ENCODE data around the gene AQP3.
"Not testable (repeated sequence)": the region's sequence is repeated elsewhere in the genome, so short reads cannot be mapped to it uniquely, and the experiment has no call there.

Gene AQP3

GRCh38 chr9:33446946-33447798, at the start of gene AQP3:
AQP3 (minus strand) TSS chr9:33447593; CDS start chr9:33447530, 63 bp downstream.
- peak; percentile 67 for DNase-seq

GRCh38 chr9:33493819-33494218, 46.4 kb upstream of the AQP3 start:
- not testable (repeated sequence) for DNase-seq

- DNase-seq = no peak
Observed at GRCh38 chr9:33489066-33489465, 41.7 kb upstream of the AQP3 start.

DNA sequence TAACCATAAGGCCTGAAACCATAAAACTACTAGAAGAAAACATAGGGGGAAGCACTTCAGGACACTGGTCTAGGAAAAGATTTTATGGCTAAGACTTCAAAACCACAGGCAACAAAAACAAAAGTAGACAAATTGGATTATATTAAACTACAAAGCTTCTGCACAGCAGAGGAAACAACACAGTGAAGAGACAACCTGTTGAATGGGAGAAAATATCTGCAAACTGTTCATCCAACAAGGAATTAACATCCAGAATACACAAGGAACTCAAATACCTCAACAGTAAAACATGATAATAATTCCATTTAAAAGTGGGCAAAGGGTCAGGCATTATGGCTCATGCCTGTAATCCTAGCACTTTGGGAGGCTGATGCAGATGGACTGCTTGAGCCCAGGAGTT, 37.9 kb upstream of the AQP3 start:
- not testable (repeated sequence) for DNase-seq

GRCh38 chr9:33480976-33481375, 33.6 kb upstream of the AQP3 start:
- DNase-seq = no peak

DNA sequence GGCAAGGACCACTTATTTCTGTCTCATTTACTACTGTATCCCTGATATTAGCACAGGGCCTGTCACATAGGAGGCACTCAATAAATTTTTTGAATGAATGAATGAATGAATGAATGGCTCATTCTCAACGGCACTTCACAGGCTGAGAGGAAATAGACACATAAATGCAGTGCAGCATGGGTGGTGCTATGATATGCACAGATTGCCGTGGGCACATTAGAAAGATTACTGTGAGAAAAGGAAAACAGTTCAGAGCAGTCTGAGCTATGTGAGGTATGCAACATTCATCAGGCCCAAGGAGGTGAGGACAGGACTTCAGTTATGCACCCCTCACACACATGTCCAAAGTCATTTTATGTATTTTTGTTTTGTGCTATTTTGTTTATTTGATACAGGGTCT, 32.7 kb upstream of the AQP3 start:
- no peak for DNase-seq

DNA sequence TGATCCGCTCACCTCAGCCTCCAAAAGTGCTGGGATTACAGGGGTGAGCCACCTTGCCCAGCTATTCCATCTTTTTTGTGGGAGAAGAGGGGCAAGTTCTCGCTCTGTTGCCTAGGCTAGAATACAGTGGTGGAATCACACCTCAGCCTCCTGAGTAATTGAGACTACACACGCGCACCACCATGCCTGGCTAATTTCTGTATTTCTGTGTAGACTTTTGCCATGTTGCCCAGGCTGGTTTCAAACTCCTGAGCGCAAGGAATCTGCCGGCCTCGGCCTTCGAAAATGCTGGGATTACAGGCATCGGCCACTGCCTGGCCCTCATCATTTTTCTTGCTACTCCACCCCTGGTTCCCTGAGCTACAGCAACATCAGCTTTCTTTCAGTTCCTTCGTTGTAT, 29.1 kb upstream of the AQP3 start:
- DNase-seq = no peak

GRCh38 chr9:33475357-33475756, 28.0 kb upstream of the AQP3 start:
- DNase-seq = no peak

DNA sequence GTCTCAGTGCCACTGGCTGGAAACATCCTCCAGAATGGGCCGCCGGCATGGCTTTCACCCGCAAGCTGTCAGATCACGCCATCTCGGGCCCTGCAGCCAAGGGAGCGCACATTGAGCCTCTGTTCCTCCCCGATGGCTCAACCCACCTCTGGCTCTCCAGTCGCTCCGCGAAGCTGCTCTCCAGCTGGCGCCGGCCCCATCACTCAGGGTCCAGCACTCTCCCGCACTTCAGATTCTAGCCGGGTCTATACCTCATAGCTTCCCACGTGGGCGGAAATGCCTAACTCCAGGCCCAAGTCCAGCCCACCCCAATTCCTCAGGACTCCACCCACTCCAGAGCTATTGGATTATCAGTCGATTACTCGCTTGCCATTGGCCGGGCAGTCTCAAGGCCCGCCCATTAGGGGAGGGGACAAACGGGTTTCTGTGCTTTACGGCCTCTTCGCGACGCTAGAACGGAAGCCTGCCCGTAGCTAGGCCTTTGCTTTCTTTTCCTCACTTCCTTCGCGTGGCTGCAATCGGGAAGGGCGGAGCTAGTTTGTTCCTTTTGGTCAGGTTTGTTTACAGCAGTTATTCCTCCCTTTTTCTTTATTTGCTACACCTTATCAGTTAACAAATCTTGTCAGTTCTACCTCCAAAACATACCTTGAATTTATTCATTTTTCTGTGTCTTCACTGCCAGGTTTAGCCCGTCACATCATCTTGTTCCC, 26.4 kb upstream of the AQP3 start, which contains the start of gene NOL6:
Gene NOL6, minus strand, starts transcription at position 282 of the 710 bp plus-strand sequence. Its CDS starts 82 bp downstream, at position 200.
- peak; percentile 97 for DNase-seq

DNA sequence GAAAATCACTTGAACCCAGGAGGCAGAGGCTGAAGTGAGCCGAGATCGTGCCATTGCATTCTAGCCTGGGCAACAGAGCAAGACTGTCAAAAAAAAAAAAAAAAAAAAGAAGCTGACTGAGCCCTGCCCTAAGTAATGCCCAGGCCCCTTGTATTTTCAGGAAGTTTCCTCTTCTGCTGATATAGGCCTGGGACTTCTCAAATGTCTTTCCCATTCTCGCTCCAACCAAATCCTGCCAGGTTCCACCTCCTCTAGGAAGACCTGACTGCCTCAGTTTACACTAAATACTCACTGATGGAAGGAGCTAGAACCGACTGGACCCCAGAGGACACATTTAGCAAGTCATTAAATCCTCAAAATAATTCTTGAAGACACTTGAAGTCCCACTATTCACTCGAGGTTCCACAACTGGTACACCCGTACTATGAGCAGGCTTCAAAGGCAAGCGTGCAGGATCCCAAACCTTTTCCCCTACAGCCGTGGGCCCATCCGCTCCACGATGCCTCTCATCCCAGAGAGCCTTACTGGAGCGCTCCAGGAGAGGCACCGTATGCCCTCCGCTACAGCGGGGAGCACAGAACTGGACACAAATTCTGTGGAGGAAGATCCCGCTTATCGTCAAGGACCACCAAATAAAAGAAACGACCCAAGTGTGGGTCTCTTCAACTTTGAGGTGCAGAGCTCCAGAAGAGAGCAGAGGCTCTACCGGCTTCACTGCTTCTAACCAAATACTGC, 25.7 kb upstream of the AQP3 start:
- DNase-seq = no peak

- no peak for DNase-seq
Observed at GRCh38 chr9:33472171-33472880, 24.9 kb upstream of the AQP3 start.

DNA sequence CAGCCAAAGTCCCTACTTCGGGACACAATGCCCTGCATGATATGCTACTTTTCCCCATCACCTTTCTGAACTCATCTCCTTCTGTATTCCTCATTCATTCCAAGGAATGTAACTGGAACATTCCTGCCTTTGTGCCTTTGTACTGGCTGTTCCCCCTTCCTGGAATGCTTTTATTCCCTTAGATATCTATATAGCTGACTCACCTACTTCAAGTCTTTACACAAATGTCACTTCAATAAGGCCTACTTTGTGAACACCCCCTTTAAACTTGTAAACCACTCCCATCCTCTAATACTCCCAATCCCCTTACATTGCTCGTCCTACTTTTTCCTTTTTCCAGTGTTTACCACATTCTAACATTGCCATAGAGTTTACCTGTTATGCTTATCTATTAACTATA, 24.0 kb upstream of the AQP3 start:
- DNase-seq = no peak

DNA sequence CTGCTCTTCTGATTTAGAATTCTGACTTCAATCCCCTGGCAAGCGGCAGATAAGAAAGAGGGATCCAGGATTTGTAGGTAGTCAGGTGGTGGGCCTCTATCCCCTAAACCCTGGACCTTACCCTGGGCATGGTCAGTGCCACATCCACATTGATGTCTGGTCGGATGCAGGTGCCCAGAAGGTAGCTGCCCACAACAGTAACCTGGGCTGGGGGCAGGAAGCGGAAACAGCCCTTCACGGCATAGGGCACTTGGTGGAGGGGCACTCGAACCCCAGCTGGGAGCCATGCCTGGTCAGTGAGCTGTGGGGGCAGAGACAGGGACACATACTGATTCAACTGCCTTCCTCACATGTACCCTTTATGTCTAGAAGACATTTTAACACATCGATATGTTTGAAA, 22.5 kb upstream of the AQP3 start:
- no peak for DNase-seq

GRCh38 chr9:33468797-33469621, 21.6 kb upstream of the AQP3 start:
- DNase-seq = peak; percentile 10

- DNase-seq = peak; percentile 3
Observed at GRCh38 chr9:33468215-33468730, 20.9 kb upstream of the AQP3 start.

DNA sequence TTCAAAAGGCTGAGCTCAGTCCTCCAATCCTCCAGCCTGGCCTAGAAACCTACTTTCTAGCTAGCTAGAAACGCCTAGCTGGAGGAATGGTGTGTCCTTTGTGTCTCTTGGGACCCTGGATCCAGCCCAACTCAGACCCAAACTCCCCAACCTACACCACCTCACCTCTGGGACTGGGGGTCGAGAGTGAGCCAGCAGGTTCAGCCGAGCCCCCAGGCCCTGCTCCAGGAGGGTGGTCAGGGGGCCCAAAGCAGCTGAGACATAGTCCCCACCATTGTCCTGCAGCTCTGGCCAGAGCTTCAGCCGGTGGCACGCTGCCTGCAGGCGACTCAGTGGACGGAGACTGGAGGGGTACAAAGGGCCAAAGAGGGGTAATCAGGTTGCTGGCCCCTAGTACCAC, 20.1 kb upstream of the AQP3 start:
- peak; percentile 9 for DNase-seq

DNA sequence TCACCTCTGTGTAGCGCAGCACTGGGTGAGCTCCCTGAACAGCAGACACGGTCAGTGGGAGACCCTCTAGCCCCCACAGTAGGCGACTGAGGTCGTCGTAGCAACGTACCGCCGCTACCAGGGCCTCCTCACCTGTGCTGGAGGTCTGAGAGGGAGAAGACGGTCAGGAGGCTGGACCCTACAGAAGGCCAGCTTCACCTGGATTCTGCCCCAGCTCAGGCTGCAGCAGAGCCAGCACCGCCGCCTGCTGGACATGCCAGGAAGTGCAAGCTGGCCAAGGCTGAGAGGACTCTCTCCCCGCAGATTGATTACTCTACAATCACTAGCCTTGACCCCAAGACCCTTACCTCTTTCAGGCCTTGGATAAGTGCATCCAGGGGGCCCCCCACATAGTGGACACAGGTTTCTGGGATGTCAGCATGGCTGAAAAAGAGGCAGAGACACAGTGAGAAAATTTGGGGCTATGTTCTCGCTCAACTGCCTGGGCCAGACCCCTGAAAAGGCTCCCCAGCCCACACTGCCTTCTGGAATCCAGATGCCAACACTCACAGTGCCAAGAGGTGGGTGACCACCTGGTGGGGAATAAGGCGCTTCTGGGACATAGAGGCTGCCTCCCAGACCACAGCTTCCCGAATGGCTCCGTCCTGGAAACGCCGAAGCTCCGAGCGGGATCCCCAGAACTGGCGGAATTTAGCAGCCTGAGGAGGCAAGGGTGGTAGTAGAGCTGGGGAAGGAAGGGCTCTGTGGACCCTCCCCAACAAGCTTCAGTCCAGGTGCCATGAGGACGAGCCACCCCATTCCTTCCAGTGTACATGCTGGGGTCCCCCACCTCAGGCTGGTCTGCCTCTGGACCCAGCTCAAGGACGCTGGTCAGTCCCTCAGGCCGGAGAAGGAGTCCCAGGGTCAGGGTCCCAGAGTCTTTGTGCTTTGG, 19.4 kb upstream of the AQP3 start:
- peak; percentile 79 for DNase-seq

DNA sequence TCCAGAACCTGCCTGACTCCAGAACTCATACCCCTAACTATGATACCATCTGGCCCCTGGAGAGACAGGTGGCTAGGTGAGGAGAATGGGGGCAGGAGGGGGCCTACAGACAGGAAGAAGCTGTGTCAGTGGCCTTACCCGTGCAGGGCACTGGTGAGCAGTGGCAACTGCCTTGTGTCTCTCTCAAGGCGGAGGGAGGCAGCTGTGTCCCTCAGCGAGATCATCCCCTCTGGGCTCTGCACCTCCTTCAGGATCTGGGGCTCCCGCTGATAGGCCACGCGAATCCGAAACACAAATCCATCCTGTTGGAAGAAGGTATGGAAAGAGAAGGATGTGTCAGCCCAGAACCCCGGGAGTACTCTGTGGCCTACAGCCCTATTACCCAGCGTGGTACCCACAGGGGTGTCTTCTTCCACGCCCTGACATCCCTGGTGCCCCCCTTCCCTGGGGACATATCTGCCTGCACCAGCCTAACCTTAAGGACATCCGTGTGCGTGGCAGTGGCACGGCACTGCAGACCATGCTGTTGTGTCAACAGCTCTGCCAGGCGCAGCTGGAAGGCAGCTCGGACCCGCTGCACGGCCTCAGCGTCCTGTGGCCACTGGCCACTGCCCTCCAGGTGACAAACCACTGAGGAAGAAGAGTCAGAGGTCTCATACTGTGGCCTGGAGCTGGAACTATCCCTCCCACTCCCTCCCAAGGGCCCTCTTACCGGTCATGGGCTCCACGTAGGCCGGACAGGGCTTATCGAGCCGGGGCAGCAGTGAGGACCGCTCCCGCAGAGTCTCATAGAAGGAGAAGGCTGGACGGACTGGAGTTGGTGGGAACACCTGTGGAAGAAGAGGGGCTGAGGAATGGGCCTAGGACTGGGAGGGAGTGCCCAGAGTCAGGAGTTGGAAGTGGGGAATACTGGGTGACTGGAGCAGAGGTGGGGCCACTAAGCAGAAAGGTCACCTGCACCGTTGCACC, 18.5 kb upstream of the AQP3 start:
- no peak for DNase-seq

- no peak for DNase-seq
Observed at GRCh38 chr9:33465096-33465495, 17.7 kb upstream of the AQP3 start.

All from activated CD8-positive, alpha-beta memory T cell treated with anti-CD3 and anti-CD28 coated beads, Interleukin-2, amount 50 U/mL, for 4 hours (primary cell).